Pulmonary artery endothelial cell (primary cell): Measurements from ENCODE around the gene MOB1B. TPM values are rescaled to one million over a fixed set of nuclear protein-coding genes. Genes with fewer than 3 reads are reported as not detected.
"Not testable (repeated sequence)": the region's sequence is repeated elsewhere in the genome, so short reads cannot be mapped to it uniquely, and the experiment has no call there.

Experiments used
- DNase-seq: peaks from one replicate; pipeline ENCODE4 v3.0.0-alpha.2; 2011; ENCODE audit warnings: low read depth, low spot score
- total RNA-seq: library from RNA; depleted of rRNA; stranded (reverse); fragments of >200 nt; gene quantifications from 2 replicates; pipeline ENCODE4 v1.2.3, GENCODE V29; 2014

MOB1B gene
- total RNA-seq, 1 donor from 2014 or later: 11.6 TPM

- no peak for DNase-seq
Observed at GRCh38 chr4:71006203-71006907, 104.2 kb downstream of the MOB1B start.

GRCh38 chr4:71008196-71008595 lies 106.0 kb downstream of the MOB1B start:
- DNase-seq: no peak

GRCh38 chr4:71009086-71009485 lies 106.9 kb downstream of the MOB1B start:
- no peak for DNase-seq

DNA sequence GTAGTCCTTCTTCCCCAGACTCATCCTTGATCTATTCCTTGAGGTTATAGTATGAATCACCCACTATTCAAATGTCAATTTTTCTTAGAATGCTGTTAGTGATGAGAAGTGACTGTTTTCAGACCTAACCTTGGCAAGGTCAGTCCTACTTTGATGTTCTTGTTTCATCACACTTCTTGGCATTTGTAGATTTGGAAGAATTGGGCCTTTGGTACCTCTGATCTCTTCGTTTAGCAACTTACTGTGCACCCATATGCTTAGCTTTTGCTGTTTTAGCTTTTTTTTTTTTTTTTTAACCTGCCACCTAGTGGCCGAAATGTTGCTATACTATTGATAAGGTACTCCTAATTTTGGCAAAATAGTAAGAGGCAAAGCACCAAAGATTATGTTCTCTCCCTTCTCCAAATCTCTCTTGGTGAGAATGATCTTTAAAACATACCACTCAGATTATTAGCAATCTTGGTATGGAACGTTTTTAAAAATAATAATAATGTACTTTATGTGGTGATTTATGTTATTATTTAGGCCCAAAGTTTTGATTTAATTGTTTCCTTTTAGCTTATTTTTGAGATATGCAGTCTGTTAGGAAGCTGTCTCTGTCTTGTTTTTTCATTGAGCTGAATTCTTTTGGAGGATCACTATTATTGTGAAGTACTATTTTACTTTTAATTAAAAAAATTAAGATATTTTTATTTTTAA lies 107.9 kb downstream of the MOB1B start:
- no peak for DNase-seq

DNA sequence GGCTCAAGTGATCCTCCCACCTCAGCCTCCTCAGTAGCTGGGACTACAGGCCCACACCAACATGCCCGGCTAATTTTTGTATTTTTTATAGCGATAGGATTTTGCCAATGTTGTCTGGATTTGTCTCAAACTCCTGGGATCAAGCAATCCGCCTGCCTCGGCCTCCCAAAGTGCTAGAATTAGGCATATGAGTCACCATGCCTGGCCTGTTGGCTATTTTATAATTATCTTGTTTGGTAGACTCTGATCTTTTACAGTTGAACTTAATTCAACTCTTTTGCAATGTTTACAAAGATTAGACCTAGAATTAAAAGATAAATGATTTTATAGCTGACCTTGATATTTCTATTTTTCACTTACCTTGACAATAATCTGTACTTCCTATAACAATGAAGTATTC lies 109.3 kb downstream of the MOB1B start:
- DNase-seq: no peak

DNA sequence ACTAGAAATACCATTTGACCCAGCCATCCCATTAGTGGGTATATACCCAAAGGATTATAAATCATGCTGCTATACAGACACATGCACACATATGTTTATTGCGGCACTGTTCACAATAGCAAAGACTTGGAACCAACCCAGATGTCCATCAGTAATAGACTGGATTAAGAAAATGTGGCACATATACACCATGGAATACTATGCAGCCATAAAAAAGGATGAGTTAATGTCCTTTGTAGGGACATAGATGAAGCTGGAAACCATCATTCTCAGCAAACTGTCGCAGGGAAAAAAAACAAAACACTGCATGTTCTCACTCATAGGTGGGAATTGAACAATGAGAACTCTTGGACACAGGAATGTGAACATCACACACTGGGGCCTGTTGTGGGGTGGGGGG lies 115.2 kb downstream of the MOB1B start:
- not testable (repeated sequence) for DNase-seq

- no peak for DNase-seq
Observed at GRCh38 chr4:71020611-71021010, 118.4 kb downstream of the MOB1B start.

DNA sequence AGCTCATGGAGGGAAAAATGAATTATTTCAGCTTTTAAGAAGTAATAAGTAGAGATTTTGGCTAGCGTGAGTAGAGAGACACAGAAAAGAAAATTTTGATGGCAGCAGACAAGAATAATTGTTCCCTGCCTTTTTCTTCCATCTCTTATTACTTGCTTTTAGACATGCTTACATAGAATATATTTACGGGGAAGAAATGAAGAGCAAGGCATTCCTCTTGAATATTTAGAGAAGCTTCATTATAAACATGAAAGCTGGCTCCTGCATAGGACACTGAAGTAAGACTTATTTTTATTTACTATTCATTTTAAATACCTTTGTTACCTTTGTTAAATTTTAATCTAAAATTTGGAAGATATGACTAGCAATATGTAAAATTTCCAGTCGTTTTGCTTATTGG lies 123.5 kb downstream of the MOB1B start:
- no peak for DNase-seq

DNA sequence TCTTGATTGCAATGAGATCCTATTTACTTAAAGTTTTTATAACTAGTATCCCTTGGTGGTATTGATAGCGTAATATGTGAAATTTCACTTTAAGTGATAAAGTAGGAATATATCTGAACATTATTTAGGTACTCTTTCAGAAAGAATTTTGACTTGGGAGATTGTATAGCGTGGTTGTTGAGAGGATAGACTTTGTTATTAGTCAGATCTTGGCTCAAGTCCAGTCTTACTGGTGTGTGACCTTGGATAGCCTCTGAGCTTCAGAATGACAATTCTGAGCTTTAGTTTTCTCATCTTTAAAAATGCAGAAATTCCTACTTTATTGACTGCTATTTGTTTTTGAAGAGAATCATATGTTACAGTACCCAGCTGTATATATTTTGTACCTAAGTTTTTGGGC lies 123.9 kb downstream of the MOB1B start:
- peak; percentile 53 for DNase-seq

DNA sequence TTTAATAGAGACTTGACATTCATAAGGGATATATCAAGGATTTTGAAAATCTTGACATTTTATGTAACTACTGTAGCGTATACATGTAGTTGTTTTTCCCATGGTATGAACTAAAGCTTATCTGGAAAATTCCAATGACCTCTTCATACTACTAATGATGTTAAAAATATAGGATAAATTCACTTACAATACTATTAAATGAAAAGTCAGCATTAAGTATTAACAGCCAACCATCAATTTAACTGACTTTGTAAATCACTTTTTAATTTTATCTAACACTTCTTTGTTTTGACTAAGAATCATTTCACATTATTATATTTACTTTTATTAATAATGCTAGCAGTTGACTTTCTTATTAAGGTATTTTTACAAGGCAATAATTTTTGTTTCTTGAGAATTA lies 125.4 kb downstream of the MOB1B start:
- no peak for DNase-seq

GRCh38 chr4:71029504-71029903 lies 127.3 kb downstream of the MOB1B start:
- DNase-seq: no peak

DNA sequence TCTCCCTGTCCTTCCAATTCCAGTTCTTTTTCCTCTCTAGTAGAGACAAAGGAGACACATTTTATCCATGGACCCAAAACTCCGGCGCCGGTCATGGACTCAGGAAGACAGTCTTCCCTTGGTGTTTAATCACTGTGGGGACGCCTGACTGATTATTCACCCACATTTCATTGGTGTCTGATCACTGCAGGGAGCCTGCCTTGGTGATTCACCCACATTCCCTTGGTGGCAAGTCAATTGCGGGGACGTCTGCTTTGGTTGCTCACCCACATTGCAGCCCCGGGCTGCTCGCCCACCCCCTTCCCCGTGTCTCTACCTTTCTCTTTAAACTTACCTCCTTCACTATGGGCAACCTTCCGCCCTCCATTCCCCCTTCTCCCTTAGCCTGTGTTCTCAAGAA lies 129.9 kb downstream of the MOB1B start:
- DNase-seq: not testable (repeated sequence)

Other genes starting within 250 kb of the MOB1B start
- not detected in 2 replicates for gene JCHAIN, start 235.9 kb upstream of the MOB1B start, total RNA-seq
- gene UTP3, start 213.8 kb upstream of the MOB1B start, total RNA-seq: 24.3 and 27.4 TPM in 2 replicates
- 30.0 and 30.9 TPM in 2 replicates for gene RUFY3, start 180.4 kb upstream of the MOB1B start, total RNA-seq
- gene GRSF1, start 62.5 kb upstream of the MOB1B start, total RNA-seq: 85.1 and 87.9 TPM in 2 replicates
- 15.6 and 21.6 TPM in 2 replicates for gene DCK, start 91.3 kb downstream of the MOB1B start, total RNA-seq